Caco-2 (cell line): ENCODE results near the gene MAP3K6. TPM values are rescaled to one million over a fixed set of nuclear protein-coding genes. Genes with fewer than 3 reads are reported as not detected.

ENCODE experiments used
- BruUV-seq: library from RNA; stranded (reverse); fragments of 400-500 nt; replicated peaks from 2 replicates; lab custom pipeline; 2021; lab: Mats Ljungman, UMichigan
- CTCF ChIA-PET: fragments of 300-600 bp; sonication (Branson Sonifier 250); formaldehyde crosslinking; loops from one replicate; lab custom pipeline; 2022; ENCODE audit warnings: antibody characterized with exemption; lab: Charles Lee
- POLR2A ChIA-PET: fragments of 300-600 bp; sonication (Branson Sonifier 250); formaldehyde crosslinking; loops from one replicate; lab custom pipeline; 2022; ENCODE audit warnings: antibody characterized with exemption; lab: Charles Lee
- DNase-seq, 2 experiments: peaks; one replicate each; pipeline versions ENCODE4 v3.0.0 to v3.0.0-alpha.2; 2020 to 2022
- H3K27me3 ChIP-seq: replicated peaks from 2 replicates; pipeline ENCODE4 v1.6.0; 2011; ENCODE audit warnings: low read length; ENCODE audit not compliant: control insufficient read depth, insufficient read depth
- H3K36me3 ChIP-seq: 2 replicates; pipeline ENCODE4 v1.5.1; 2011; ENCODE audit warnings: low read length; ENCODE audit not compliant: control insufficient read depth, insufficient read depth
- H3K4me1 ChIP-seq: fragments of 250-450 bp; sonication (Bioruptor Pico); 2 replicates; pipeline ENCODE4 v1.5.1; 2020; ENCODE audit warnings: mild to moderate bottlenecking
- H3K4me3 ChIP-seq: 2 replicates; pipeline ENCODE4 v1.5.1; 2011; ENCODE audit warnings: low read depth, mild to moderate bottlenecking, control low read depth, low read length
- H3K9me3 ChIP-seq: fragments of 250-450 bp; sonication (Bioruptor Pico); 2 replicates; pipeline ENCODE4 v1.5.1; 2020; ENCODE audit warnings: mild to moderate bottlenecking, moderate library complexity
- H3K27ac Mint-ChIP-seq: one replicate; pipeline ENCODE4 v1.8.0; 2022; ENCODE audit warnings: mixed read lengths; ENCODE audit not compliant: unreplicated experiment
- H3K27me3 Mint-ChIP-seq: one replicate; pipeline ENCODE4 v1.8.0; 2022; ENCODE audit warnings: mixed read lengths; ENCODE audit not compliant: insufficient read depth, unreplicated experiment
- H3K36me3 Mint-ChIP-seq: one replicate; pipeline ENCODE4 v1.8.0; 2022; ENCODE audit warnings: mild to moderate bottlenecking, mixed read lengths; ENCODE audit not compliant: insufficient read depth, unreplicated experiment
- H3K4me1 Mint-ChIP-seq: one replicate; pipeline ENCODE4 v1.8.0; 2022; ENCODE audit warnings: low read depth, mixed read lengths; ENCODE audit not compliant: unreplicated experiment
- H3K4me3 Mint-ChIP-seq: one replicate; pipeline ENCODE4 v1.8.0; 2022; ENCODE audit warnings: mild to moderate bottlenecking, moderate library complexity, mixed read lengths; ENCODE audit not compliant: unreplicated experiment
- H3K9me3 Mint-ChIP-seq: one replicate; pipeline ENCODE4 v1.8.0; 2022; ENCODE audit warnings: mixed read lengths; ENCODE audit not compliant: unreplicated experiment
- intact Hi-C: fragments of 100-400 bp; cut with micrococcal nuclease; formaldehyde crosslinking; loops from one replicate; pipeline ENCODE4 v1.10.0; 2022; ENCODE audit not compliant: unreplicated experiment
- total RNA-seq: library from RNA; stranded (reverse); gene quantifications from 2 replicates; pipeline ENCODE4 v1.2.3, GENCODE V29; 2022
- TF ChIP-seq, protein P1 (sequence below), 2 experiments: fragments of 200-600 bp in 1 of 2; IDR thresholded peaks; 1 replicate in 1 of 2; 2 replicates in 1 of 2; pipeline versions ENCODE4 v1.5.1 to v1.8.0; 2011 to 2022; ENCODE audit warnings: antibody characterized with exemption in 1 of 2, control low read depth in 1 of 2, inconsistent platforms in 1 of 2, low read depth in 1 of 2, low read length in 1 of 2, mild to moderate bottlenecking in 1 of 2, moderate library complexity in 1 of 2; ENCODE audit not compliant: insufficient read depth in 1 of 2, severe bottlenecking in 1 of 2, unreplicated experiment in 1 of 2

The MAP3K6 gene
- total RNA-seq, 1 experiment from 2014 or later = 11.7 TPM

- DNase-seq = no peak
- Mint-ChIP-seq H3K4me1 (no peaks in the 10 kb centered on the region), H3K9me3 (no peaks in the 10 kb centered on the region), H3K36me3 (no peaks in the 10 kb centered on the region), H3K27me3 (no peaks in the 10 kb centered on the region), H3K27ac (no peak overlapping the region), H3K4me3 (no peak overlapping the region)
- BruUV-seq = no TSS peak
- Histone ChIP-seq H3K27me3 (no peaks in the 10 kb centered on the region), H3K9me3 (no peaks in the 10 kb centered on the region), H3K4me1 (peaks cover 5% of the 10 kb centered on the region; the same call in 1 of the 2 replicates), H3K36me3 (no peaks in the 10 kb centered on the region), H3K4me3 (no peak overlapping the region)
- CTCF ChIA-PET = interaction anchor here (0.6 to 1.6 kb wide), 4 partner anchors 14 to 76 kb away, joined by 3 to 6 read pairs (median 5); no protein-coding TSS in a partner anchor
- POLR2A ChIA-PET = no interaction called here
- intact Hi-C loops = no loop called here
- TF ChIP-seq, protein P1, sequence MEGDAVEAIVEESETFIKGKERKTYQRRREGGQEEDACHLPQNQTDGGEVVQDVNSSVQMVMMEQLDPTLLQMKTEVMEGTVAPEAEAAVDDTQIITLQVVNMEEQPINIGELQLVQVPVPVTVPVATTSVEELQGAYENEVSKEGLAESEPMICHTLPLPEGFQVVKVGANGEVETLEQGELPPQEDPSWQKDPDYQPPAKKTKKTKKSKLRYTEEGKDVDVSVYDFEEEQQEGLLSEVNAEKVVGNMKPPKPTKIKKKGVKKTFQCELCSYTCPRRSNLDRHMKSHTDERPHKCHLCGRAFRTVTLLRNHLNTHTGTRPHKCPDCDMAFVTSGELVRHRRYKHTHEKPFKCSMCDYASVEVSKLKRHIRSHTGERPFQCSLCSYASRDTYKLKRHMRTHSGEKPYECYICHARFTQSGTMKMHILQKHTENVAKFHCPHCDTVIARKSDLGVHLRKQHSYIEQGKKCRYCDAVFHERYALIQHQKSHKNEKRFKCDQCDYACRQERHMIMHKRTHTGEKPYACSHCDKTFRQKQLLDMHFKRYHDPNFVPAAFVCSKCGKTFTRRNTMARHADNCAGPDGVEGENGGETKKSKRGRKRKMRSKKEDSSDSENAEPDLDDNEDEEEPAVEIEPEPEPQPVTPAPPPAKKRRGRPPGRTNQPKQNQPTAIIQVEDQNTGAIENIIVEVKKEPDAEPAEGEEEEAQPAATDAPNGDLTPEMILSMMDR (IDR thresholded peaks at IDR 0.05; ENCODE audit: insufficient read depth in 1 of 2, low read depth in 1 of 2, low read length in 1 of 2, severe bottlenecking in 1 of 2, unreplicated experiment in 1 of 2) = no peak
These were observed 5.5 kb upstream of the MAP3K6 start for GRCh38 chr1:27372022-27372807.

DNA sequence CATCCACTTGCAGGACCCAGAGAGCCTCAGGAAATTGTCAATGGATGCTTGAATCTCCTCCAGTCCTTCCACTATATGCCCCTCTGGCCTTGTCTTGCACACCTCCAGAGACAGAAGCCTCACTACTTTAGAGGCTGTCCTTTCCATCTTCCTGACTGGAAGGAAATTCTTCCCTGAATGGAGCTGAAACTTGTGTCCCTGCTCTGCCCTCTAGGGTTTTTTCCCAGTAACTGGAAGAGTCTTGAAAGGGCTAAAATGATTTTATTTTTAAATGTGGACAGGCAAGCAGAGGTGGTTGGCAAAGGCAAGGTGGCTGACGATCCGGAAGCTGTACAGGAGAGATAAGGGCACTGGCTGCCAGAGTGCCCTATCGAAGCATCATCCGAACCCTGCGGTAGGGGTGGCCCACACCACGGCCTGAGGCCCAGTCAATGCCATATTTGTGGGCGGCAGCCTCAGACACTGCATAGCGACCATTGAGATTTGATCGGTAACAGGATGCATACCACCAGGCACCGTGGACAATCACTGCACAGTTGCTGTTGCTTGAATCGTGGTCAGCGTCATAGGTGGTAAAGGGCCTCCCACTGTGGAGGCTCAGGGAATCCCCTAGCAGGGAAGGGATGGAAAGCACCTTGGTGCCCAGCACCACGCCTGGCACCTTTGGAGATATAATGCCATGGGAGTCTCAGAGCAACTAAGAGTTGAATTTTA, 2.3 kb upstream of the MAP3K6 start:
- H3K4me3 ChIP-seq = no peak overlapping the region
- Mint-ChIP-seq H3K27ac (no peak overlapping the region), H3K9me3 (no peaks in the 10 kb centered on the region), H3K27me3 (no peaks in the 10 kb centered on the region), H3K4me1 (peaks cover 5% of the 10 kb centered on the region), H3K36me3 (peaks cover 12% of the 10 kb centered on the region), H3K4me3 (peak overlapping the region; percentile 44)
- no peaks in the 10 kb centered on the region for H3K27me3 ChIP-seq
- no peaks in the 10 kb centered on the region for H3K36me3 ChIP-seq
- H3K4me1 ChIP-seq = peaks cover 16% of the 10 kb centered on the region
- CTCF ChIA-PET = interaction anchor here (0.6 to 1.5 kb wide), 4 partner anchors 10 to 36 kb away, joined by 3 to 4 read pairs (median 3); partner anchors contain the start of gene CD164L2
- intact Hi-C loops = no loop called here
- TF ChIP-seq, protein P1 (IDR thresholded peaks at IDR 0.05; ENCODE audit: insufficient read depth in 1 of 2, low read depth in 1 of 2, low read length in 1 of 2, severe bottlenecking in 1 of 2, unreplicated experiment in 1 of 2) = peak in 1 of 2 experiments; percentile 12
- POLR2A ChIA-PET = no interaction called here
- DNase-seq = no peak
- no TSS peak for BruUV-seq
- H3K9me3 ChIP-seq = no peaks in the 10 kb centered on the region

DNA sequence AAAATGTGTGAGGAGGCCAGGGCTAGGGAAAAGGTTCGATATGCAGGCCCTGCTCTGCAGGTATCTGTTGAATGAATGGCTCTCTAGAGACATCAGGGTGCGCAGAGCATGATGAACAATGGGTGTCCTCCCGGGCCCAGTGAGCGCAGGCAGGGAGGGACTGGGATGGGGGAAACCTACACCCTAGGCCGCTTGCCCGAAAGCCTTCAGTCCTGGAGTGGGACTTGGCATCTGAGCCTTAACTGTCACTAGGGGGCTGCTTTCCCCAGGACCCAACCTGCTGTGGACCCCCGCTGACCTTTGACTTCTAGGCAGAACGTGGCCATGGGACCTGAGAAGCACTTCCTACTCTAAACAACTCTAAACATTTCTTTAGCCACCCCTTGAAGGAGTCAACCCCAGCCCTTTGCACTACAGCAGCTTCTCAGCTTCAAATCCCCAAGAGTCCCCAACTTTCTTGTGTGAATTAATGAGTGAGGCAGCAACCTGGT, 444 bp upstream of the MAP3K6 start:
- H3K9me3 Mint-ChIP-seq = no peaks in the 10 kb centered on the region
- BruUV-seq = no TSS peak
- ChIA-PET POLR2A (no interaction called here), CTCF (interaction anchor here (0.5 to 3.2 kb wide), 7 partner anchors 13 to 296 kb away, joined by 5 to 28 read pairs (median 9); no protein-coding TSS in a partner anchor)
- H3K27ac Mint-ChIP-seq = peak overlapping the region; percentile 64
- peaks cover 12% of the 10 kb centered on the region for H3K36me3 Mint-ChIP-seq
- H3K4me3 Mint-ChIP-seq = peak overlapping the region; percentile 74
- no peaks in the 10 kb centered on the region for H3K9me3 ChIP-seq
- peaks cover 7% of the 10 kb centered on the region for H3K4me1 Mint-ChIP-seq
- no peaks in the 10 kb centered on the region for H3K27me3 ChIP-seq
- no peaks in the 10 kb centered on the region for H3K36me3 ChIP-seq
- intact Hi-C loops = no loop called here
- TF ChIP-seq, protein P1 (IDR thresholded peaks at IDR 0.05; ENCODE audit: insufficient read depth in 1 of 2, low read depth in 1 of 2, low read length in 1 of 2, severe bottlenecking in 1 of 2, unreplicated experiment in 1 of 2) = no peak
- peak overlapping the region; percentile 46 for H3K4me3 ChIP-seq
- no peaks in the 10 kb centered on the region for H3K27me3 Mint-ChIP-seq
- DNase-seq = no peak
- peaks cover 16% of the 10 kb centered on the region for H3K4me1 ChIP-seq
